OCI-LY1 (cell line): ENCODE data around the gene COL9A2.

Source experiments
- H2AFZ ChIP-seq: fragments of 200-600 bp; sonication (generic), shearing (Covaris generic); 2 replicates; pipeline ENCODE4 v1.6.0; 2014; ENCODE audit warnings: antibody characterized with exemption, mild to moderate bottlenecking, low read length
- H3F3A ChIP-seq: fragments of 200-600 bp; sonication (generic), shearing (Covaris generic); 2 replicates; pipeline ENCODE4 v1.6.0; 2014; ENCODE audit warnings: mild to moderate bottlenecking, antibody characterized with exemption, low read length, moderate library complexity; ENCODE audit not compliant: insufficient read depth
- H3K27ac ChIP-seq: fragments of 200-600 bp; sonication (generic); 2 replicates; pipeline ENCODE4 v1.5.1; 2014; ENCODE audit warnings: low read length, mixed run types, mild to moderate bottlenecking, low read depth; ENCODE audit not compliant: poor library complexity, severe bottlenecking
- H3K27me3 ChIP-seq: fragments of 200-600 bp; sonication (generic); 2 replicates; pipeline ENCODE4 v1.6.0; 2014; ENCODE audit warnings: antibody characterized with exemption, mild to moderate bottlenecking, low read length, moderate library complexity; ENCODE audit not compliant: insufficient read depth
- H3K36me3 ChIP-seq: fragments of 200-600 bp; sonication (generic); 2 replicates; pipeline ENCODE4 v1.6.1; 2014; ENCODE audit warnings: mild to moderate bottlenecking, antibody characterized with exemption, low read length, moderate library complexity, mixed read lengths; ENCODE audit not compliant: insufficient read depth
- H3K4me1 ChIP-seq: fragments of 200-600 bp; sonication (generic); 2 replicates; pipeline ENCODE4 v1.5.1; 2014; ENCODE audit warnings: mild to moderate bottlenecking, low read length, moderate library complexity; ENCODE audit not compliant: insufficient read depth, severe bottlenecking
- H3K4me2 ChIP-seq: fragments of 200-600 bp; sonication (generic), shearing (Covaris generic); 2 replicates; pipeline ENCODE4 v1.6.1; 2014; ENCODE audit warnings: low read length
- H3K4me3 ChIP-seq: fragments of 200-600 bp; sonication (generic); 2 replicates; pipeline ENCODE4 v1.5.1; 2014; ENCODE audit warnings: low read length, low read depth, mild to moderate bottlenecking, mixed read lengths; ENCODE audit not compliant: poor library complexity, severe bottlenecking
- H3K79me2 ChIP-seq: fragments of 200-600 bp; shearing (Covaris generic); 2 replicates; pipeline ENCODE4 v1.6.1; 2016; ENCODE audit warnings: mixed run types, low read length, mixed read lengths; ENCODE audit not compliant: insufficient read depth
- H3K9ac ChIP-seq: fragments of 200-600 bp; sonication (generic), shearing (Covaris generic); 2 replicates; pipeline ENCODE4 v1.6.1; 2014; ENCODE audit warnings: mild to moderate bottlenecking, low read length, mixed read lengths
- H3K9me2 ChIP-seq: fragments of 200-600 bp; sonication (generic), shearing (Covaris generic); 2 replicates; pipeline ENCODE4 v1.6.1; 2014; ENCODE audit warnings: low read depth, mild to moderate bottlenecking, low read length, mixed read lengths
- H3K9me3 ChIP-seq: fragments of 200-600 bp; shearing (Covaris generic); 2 replicates; pipeline ENCODE4 v1.6.1; 2014; ENCODE audit warnings: low read length, mixed read lengths
- H4K20me1 ChIP-seq: fragments of 200-600 bp; sonication (generic), shearing (Covaris generic); 2 replicates; pipeline ENCODE4 v1.6.0; 2016; ENCODE audit warnings: mild to moderate bottlenecking, low read length; ENCODE audit not compliant: insufficient read depth
- CTCF ChIP-seq: fragments of 200-600 bp; sonication (generic), shearing (Covaris generic); IDR thresholded peaks from 2 replicates; pipeline ENCODE4 v1.5.1; 2017; ENCODE audit warnings: mild to moderate bottlenecking, antibody characterized with exemption, low read length, moderate library complexity, mixed read lengths
- EZH2 ChIP-seq: fragments of 200-600 bp; sonication (generic), shearing (Covaris generic); IDR thresholded peaks from 2 replicates; pipeline ENCODE4 v1.8.0; 2017; ENCODE audit warnings: borderline replicate concordance, mixed run types, mild to moderate bottlenecking, antibody characterized with exemption, low read length, moderate library complexity, mixed read lengths

Gene COL9A2

GRCh38 chr1:40362199-40362598 is 45.1 kb upstream of the COL9A2 start:
- no peaks in the 10 kb centered on the region for H3K79me2 ChIP-seq
- peaks cover 5% of the 10 kb centered on the region for H3K4me1 ChIP-seq
- no peaks in the 10 kb centered on the region for H3F3A ChIP-seq
- no peak overlapping the region for H2AFZ ChIP-seq
- H3K4me2 ChIP-seq = no peak overlapping the region
- H3K9me3 ChIP-seq = peaks cover 7% of the 10 kb centered on the region
- TF ChIP-seq EZH2 (no peak), CTCF (no peak)
- no peak overlapping the region for H3K27ac ChIP-seq
- no peak overlapping the region for H3K9ac ChIP-seq
- H3K9me2 ChIP-seq = no peaks in the 10 kb centered on the region
- H4K20me1 ChIP-seq = no peaks in the 10 kb centered on the region
- no peaks in the 10 kb centered on the region for H3K36me3 ChIP-seq
- no peak overlapping the region for H3K4me3 ChIP-seq
- no peaks in the 10 kb centered on the region for H3K27me3 ChIP-seq

GRCh38 chr1:40361637-40362036 is 44.6 kb upstream of the COL9A2 start:
- Histone ChIP-seq H3K79me2 (no peaks in the 10 kb centered on the region), H3K9me2 (no peaks in the 10 kb centered on the region), H3K4me3 (no peak overlapping the region), H3K27me3 (no peaks in the 10 kb centered on the region), H2AFZ (no peak overlapping the region), H3K4me1 (peaks cover 5% of the 10 kb centered on the region), H3K9ac (no peak overlapping the region), H3F3A (no peaks in the 10 kb centered on the region), H3K4me2 (no peak overlapping the region), H3K9me3 (peaks cover 10% of the 10 kb centered on the region), H4K20me1 (no peaks in the 10 kb centered on the region), H3K27ac (no peak overlapping the region), H3K36me3 (no peaks in the 10 kb centered on the region)
- TF ChIP-seq EZH2 (no peak), CTCF (no peak)

GRCh38 chr1:40361201-40361600 is 44.1 kb upstream of the COL9A2 start:
- peaks cover 5% of the 10 kb centered on the region for H3K4me1 ChIP-seq
- TF ChIP-seq CTCF (no peak), EZH2 (no peak)
- no peak overlapping the region for H3K27ac ChIP-seq
- no peaks in the 10 kb centered on the region for H3K9me2 ChIP-seq
- no peak overlapping the region for H3K4me3 ChIP-seq
- peaks cover 10% of the 10 kb centered on the region for H3K9me3 ChIP-seq
- no peaks in the 10 kb centered on the region for H3F3A ChIP-seq
- no peaks in the 10 kb centered on the region for H3K79me2 ChIP-seq
- no peaks in the 10 kb centered on the region for H3K36me3 ChIP-seq
- no peaks in the 10 kb centered on the region for H3K27me3 ChIP-seq
- H3K4me2 ChIP-seq = no peak overlapping the region
- no peaks in the 10 kb centered on the region for H4K20me1 ChIP-seq
- H2AFZ ChIP-seq = no peak overlapping the region
- H3K9ac ChIP-seq = no peak overlapping the region
